Activated CD8-positive, alpha-beta T cell treated with anti-CD3 and anti-CD28 coated beads for 36 hours (primary cell): ENCODE results near the gene TMEM213. TPM values are rescaled to one million over a fixed set of nuclear protein-coding genes. Genes with fewer than 3 reads are reported as not detected.

Experiments
- ATAC-seq: fragments of 200-7000 bp; cut with Tn5 transposase; one replicate; pipeline ENCODE4 v1.10.0; 2021; ENCODE audit warnings: mild to moderate bottlenecking, moderate library complexity
- CTCF ChIA-PET: fragments of 350-600 bp; sonication (Branson Sonifier 250); formaldehyde crosslinking; loops from one replicate; lab custom pipeline; 2021; ENCODE audit warnings: antibody characterized with exemption; lab: Charles Lee
- POLR2A ChIA-PET: fragments of 350-600 bp; sonication (Branson Sonifier 250); formaldehyde crosslinking; loops from one replicate; lab custom pipeline; 2021; ENCODE audit warnings: antibody characterized with exemption; lab: Charles Lee
- DNase-seq: peaks from one replicate; pipeline ENCODE4 v3.0.0-alpha.2; 2020
- H3K27ac Mint-ChIP-seq: one replicate; pipeline ENCODE4 v1.8.0; 2021; ENCODE audit warnings: mild to moderate bottlenecking, mixed read lengths
- H3K27me3 Mint-ChIP-seq: one replicate; pipeline ENCODE4 v1.8.0; 2021; ENCODE audit warnings: mixed read lengths
- H3K36me3 Mint-ChIP-seq: one replicate; pipeline ENCODE4 v1.8.0; 2021; ENCODE audit warnings: low read depth, mixed read lengths
- H3K4me1 Mint-ChIP-seq: one replicate; pipeline ENCODE4 v1.8.0; 2021; ENCODE audit warnings: low read depth, mixed read lengths
- H3K4me3 Mint-ChIP-seq: one replicate; pipeline ENCODE4 v1.8.0; 2021; ENCODE audit warnings: mild to moderate bottlenecking, moderate library complexity, mixed read lengths
- H3K9me3 Mint-ChIP-seq: one replicate; pipeline ENCODE4 v1.8.0; 2021; ENCODE audit warnings: mixed read lengths
- intact Hi-C: fragments of 100-400 bp; cut with micrococcal nuclease; formaldehyde crosslinking; loops from one replicate; pipeline ENCODE4 v1.10.0; 2022
- total RNA-seq, 2 experiments: library from RNA; stranded (reverse); gene quantifications; one replicate each; pipeline ENCODE4 v1.2.3, GENCODE V29; 2021
- TF ChIP-seq, protein P1 (sequence below): fragments of 200-600 bp; IDR thresholded peaks from one replicate; pipeline ENCODE4 v1.8.0; 2022; ENCODE audit warnings: antibody characterized with exemption, mild to moderate bottlenecking

The TMEM213 gene
- total RNA-seq, 2 experiments from 2014 or later, result not detected

GRCh38 chr7:138755842-138756590 lies 41.8 kb upstream of the TMEM213 start:
- Mint-ChIP-seq H3K4me1 (peaks cover 43% of the 10 kb centered on the region), H3K9me3 (no peaks in the 10 kb centered on the region), H3K27ac (no peak overlapping the region), H3K27me3 (no peaks in the 10 kb centered on the region), H3K4me3 (no peak overlapping the region), H3K36me3 (no peaks in the 10 kb centered on the region)
- TF ChIP-seq, protein P1, sequence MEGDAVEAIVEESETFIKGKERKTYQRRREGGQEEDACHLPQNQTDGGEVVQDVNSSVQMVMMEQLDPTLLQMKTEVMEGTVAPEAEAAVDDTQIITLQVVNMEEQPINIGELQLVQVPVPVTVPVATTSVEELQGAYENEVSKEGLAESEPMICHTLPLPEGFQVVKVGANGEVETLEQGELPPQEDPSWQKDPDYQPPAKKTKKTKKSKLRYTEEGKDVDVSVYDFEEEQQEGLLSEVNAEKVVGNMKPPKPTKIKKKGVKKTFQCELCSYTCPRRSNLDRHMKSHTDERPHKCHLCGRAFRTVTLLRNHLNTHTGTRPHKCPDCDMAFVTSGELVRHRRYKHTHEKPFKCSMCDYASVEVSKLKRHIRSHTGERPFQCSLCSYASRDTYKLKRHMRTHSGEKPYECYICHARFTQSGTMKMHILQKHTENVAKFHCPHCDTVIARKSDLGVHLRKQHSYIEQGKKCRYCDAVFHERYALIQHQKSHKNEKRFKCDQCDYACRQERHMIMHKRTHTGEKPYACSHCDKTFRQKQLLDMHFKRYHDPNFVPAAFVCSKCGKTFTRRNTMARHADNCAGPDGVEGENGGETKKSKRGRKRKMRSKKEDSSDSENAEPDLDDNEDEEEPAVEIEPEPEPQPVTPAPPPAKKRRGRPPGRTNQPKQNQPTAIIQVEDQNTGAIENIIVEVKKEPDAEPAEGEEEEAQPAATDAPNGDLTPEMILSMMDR, result no peak
- no peak for ATAC-seq
- ChIA-PET POLR2A (no interaction called here), CTCF (interaction anchor here (0.8 to 1.0 kb wide), 2 partner anchors 17 to 149 kb away, joined by 3 read pairs; no protein-coding TSS in a partner anchor)
- no peak for DNase-seq
- intact Hi-C loops, result no loop called here

DNA sequence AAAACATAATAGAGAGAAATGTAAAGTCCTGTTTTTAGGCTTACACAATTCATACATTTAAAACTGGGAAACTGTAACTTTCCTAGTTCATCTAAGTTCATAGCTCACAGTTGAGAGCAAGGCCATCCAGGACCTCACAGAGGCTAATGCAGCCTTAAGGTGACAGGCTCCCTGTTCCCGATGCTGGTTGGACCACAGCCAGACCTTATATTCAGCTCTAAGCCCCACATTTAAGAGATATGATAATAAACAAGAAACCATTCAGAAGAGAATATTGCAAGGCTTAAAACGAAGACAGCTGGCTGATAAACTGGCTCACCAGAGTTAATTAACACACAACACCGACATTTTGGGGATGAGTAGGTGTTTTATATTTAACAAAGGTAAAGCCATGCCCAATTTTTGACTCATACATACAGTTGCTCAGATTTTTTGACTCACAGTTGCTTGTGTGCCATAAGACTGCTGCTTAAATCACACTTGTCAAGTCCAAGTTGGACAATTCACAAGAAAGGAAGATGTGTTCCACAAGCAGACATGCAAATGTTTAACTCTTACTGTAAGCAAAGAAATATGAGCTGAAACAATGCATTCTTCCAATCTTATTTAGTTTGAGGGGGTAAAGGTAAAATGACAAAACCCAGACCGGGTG lies 41.1 kb upstream of the TMEM213 start:
- no peak for ATAC-seq
- intact Hi-C loops, result no loop called here
- peaks cover 38% of the 10 kb centered on the region for H3K4me1 Mint-ChIP-seq
- H3K27ac Mint-ChIP-seq, result no peak overlapping the region
- CTCF ChIA-PET, result interaction anchor here (1.0 to 1.7 kb wide), 2 partner anchors 18 kb away, joined by 3 read pairs; no protein-coding TSS in a partner anchor
- TF ChIP-seq, protein P1, result no peak
- no peak for DNase-seq
- H3K27me3 Mint-ChIP-seq, result no peaks in the 10 kb centered on the region
- POLR2A ChIA-PET, result interaction anchor here (0.7 kb wide), 1 partner anchor 8 kb away, joined by 3 read pairs; no protein-coding TSS in a partner anchor
- H3K4me3 Mint-ChIP-seq, result no peak overlapping the region
- no peaks in the 10 kb centered on the region for H3K9me3 Mint-ChIP-seq
- no peaks in the 10 kb centered on the region for H3K36me3 Mint-ChIP-seq

DNA sequence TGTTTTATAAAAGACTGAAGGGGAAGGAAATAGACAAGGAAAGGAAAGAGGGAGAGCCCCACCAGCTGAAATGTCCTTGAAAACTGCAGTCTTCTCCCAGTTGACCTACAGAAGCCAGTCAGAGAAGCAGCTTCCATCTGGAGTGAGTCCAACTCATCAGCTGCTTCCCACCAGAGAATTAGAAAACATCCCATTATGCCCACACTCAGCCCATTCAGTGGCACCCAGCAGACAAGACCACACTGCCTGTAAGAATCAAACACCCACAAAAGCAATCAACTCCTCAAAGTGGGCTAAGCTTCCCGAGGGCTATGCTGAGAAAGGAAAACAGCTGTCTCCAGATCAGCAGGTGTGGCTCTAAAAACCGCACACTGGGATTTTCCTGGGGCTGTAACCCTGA lies 29.6 kb upstream of the TMEM213 start:
- Mint-ChIP-seq H3K4me3 (no peak overlapping the region), H3K9me3 (no peaks in the 10 kb centered on the region), H3K27ac (no peak overlapping the region), H3K27me3 (no peaks in the 10 kb centered on the region), H3K4me1 (no peaks in the 10 kb centered on the region), H3K36me3 (no peaks in the 10 kb centered on the region)
- intact Hi-C loops, result no loop called here
- CTCF ChIA-PET, result interaction anchor here (1.3 kb wide), 1 partner anchor 30 kb away, joined by 3 read pairs; no protein-coding TSS in a partner anchor
- DNase-seq (no peak), ATAC-seq (no peak)
- POLR2A ChIA-PET, result no interaction called here
- TF ChIP-seq, protein P1, result no peak

- Mint-ChIP-seq H3K36me3 (no peaks in the 10 kb centered on the region), H3K9me3 (no peaks in the 10 kb centered on the region), H3K4me1 (no peaks in the 10 kb centered on the region), H3K4me3 (no peak overlapping the region), H3K27ac (no peak overlapping the region), H3K27me3 (no peaks in the 10 kb centered on the region)
- TF ChIP-seq, protein P1, result no peak
- DNase-seq, result no peak
- intact Hi-C loops, result no loop called here
- ChIA-PET CTCF (interaction anchor here (0.6 to 1.2 kb wide), 2 partner anchors 32 to 128 kb away, joined by 3 to 4 read pairs; no protein-coding TSS in a partner anchor), POLR2A (no interaction called here)
- no peak for ATAC-seq
Measured at GRCh38 chr7:138770904-138771303, 26.9 kb upstream of the TMEM213 start.

GRCh38 chr7:138773176-138773575 lies 24.6 kb upstream of the TMEM213 start:
- DNase-seq (no peak), ATAC-seq (no peak)
- Mint-ChIP-seq H3K4me1 (no peaks in the 10 kb centered on the region), H3K27ac (no peak overlapping the region), H3K27me3 (no peaks in the 10 kb centered on the region), H3K36me3 (no peaks in the 10 kb centered on the region), H3K4me3 (no peak overlapping the region), H3K9me3 (no peaks in the 10 kb centered on the region)
- ChIA-PET CTCF (no interaction called here), POLR2A (no interaction called here)
- intact Hi-C loops, result no loop called here
- TF ChIP-seq, protein P1, result no peak
